Parathyroid adenoma (tissue), 2 donors: ENCODE measurements around the gene PLCB1.

Source experiments
- H2AFZ ChIP-seq: fragments of 300-600 bp; sonication (generic); one replicate; pipeline ENCODE4 v1.7.0; 2017; ENCODE audit warnings: antibody characterized with exemption, mild to moderate bottlenecking
- H3K27ac ChIP-seq: fragments of 300-600 bp; sonication (generic); one replicate; pipeline ENCODE4 v1.7.0; 2017
- H3K27me3 ChIP-seq: fragments of 300-600 bp; sonication (generic); one replicate; pipeline ENCODE4 v1.7.0; 2017; ENCODE audit warnings: low read length; ENCODE audit not compliant: control insufficient read depth, insufficient read depth
- H3K36me3 ChIP-seq: fragments of 300-600 bp; sonication (generic); one replicate; pipeline ENCODE4 v1.7.0; 2017; ENCODE audit warnings: low read length; ENCODE audit not compliant: control insufficient read depth, insufficient read depth
- H3K4me1 ChIP-seq: fragments of 300-600 bp; sonication (generic); one replicate; pipeline ENCODE4 v1.7.0; 2017; ENCODE audit warnings: control low read depth
- H3K4me2 ChIP-seq: fragments of 300-600 bp; sonication (generic); one replicate; pipeline ENCODE4 v1.7.0; 2017; ENCODE audit warnings: low read length
- H3K4me3 ChIP-seq: fragments of 300-600 bp; sonication (generic); one replicate; pipeline ENCODE4 v1.7.0; 2017; ENCODE audit warnings: low read depth, low read length
- H3K79me2 ChIP-seq: fragments of 300-600 bp; sonication (generic); one replicate; pipeline ENCODE4 v1.7.0; 2017; ENCODE audit warnings: control low read depth
- H3K9ac ChIP-seq: fragments of 300-600 bp; sonication (generic); one replicate; pipeline ENCODE4 v1.7.0; 2017; ENCODE audit warnings: mild to moderate bottlenecking
- H3K9me3 ChIP-seq: fragments of 300-600 bp; sonication (generic); one replicate; pipeline ENCODE4 v1.7.0; 2017; ENCODE audit warnings: low read length; ENCODE audit not compliant: control insufficient read depth
- CTCF ChIP-seq: fragments of 300-600 bp; sonication (generic); IDR thresholded peaks from one replicate; pipeline ENCODE4 v1.7.0; 2017; ENCODE audit warnings: antibody characterized with exemption, mild to moderate bottlenecking
- donor health status: primary hyperparathyroidism.

Gene PLCB1

GRCh38 chr20:8526610-8527009 is 394.5 kb downstream of the PLCB1 start:
- Histone ChIP-seq H3K36me3 (no peaks in the 10 kb centered on the region), H3K27ac (no peak overlapping the region), H3K27me3 (no peaks in the 10 kb centered on the region), H2AFZ (no peak overlapping the region), H3K9ac (no peak overlapping the region), H3K4me3 (no peak overlapping the region), H3K79me2 (peaks cover 10% of the 10 kb centered on the region), H3K4me1 (peaks cover 2% of the 10 kb centered on the region), H3K9me3 (no peaks in the 10 kb centered on the region), H3K4me2 (no peak overlapping the region)
- no peak for TF ChIP-seq CTCF

DNA sequence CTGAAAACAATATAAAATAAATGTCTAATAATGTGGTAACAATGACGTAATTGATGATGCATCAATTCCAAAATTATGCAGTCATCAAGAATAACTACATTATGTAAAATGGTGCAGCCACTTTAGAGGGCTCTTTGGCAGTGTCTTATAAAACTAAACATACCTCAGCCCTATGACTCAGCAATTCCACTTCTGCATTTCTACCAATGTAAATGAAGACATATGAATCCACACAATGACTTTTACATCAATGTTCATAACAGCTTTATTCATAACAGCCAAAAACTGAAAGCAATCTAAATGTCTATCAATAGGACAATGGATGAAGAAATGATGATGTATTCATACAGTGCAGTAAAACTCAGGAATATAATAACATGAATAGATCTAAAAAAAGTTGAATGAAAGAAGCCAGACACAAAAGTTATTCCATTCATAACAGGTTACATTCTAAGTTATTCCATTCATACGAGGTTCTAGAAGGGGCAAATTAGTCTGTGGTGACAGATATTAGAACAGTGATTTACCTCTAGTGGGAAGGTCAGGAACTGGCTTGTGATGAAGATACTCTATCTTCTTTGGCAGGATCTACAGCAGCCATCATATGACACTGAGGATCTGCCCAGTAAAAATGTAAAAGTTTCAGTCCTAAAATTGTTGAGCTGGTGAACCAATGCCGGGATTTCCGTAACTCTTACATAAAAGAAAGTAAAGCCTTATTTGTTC is 396.1 kb downstream of the PLCB1 start:
- TF ChIP-seq CTCF = no peak
- no peak overlapping the region for H2AFZ ChIP-seq
- peaks cover 10% of the 10 kb centered on the region for H3K79me2 ChIP-seq
- H3K27ac ChIP-seq = no peak overlapping the region
- H3K27me3 ChIP-seq = no peaks in the 10 kb centered on the region
- H3K9ac ChIP-seq = no peak overlapping the region
- peaks cover 2% of the 10 kb centered on the region for H3K4me1 ChIP-seq
- no peak overlapping the region for H3K4me2 ChIP-seq
- no peak overlapping the region for H3K4me3 ChIP-seq
- no peaks in the 10 kb centered on the region for H3K36me3 ChIP-seq
- H3K9me3 ChIP-seq = no peaks in the 10 kb centered on the region

- Histone ChIP-seq H3K27ac (no peak overlapping the region), H3K9me3 (no peaks in the 10 kb centered on the region), H3K4me1 (no peaks in the 10 kb centered on the region), H3K9ac (no peak overlapping the region), H3K36me3 (no peaks in the 10 kb centered on the region), H3K79me2 (peaks cover 6% of the 10 kb centered on the region), H3K27me3 (no peaks in the 10 kb centered on the region), H2AFZ (no peak overlapping the region), H3K4me2 (no peak overlapping the region), H3K4me3 (no peak overlapping the region)
- TF ChIP-seq CTCF = no peak
These were observed 398.0 kb downstream of the PLCB1 start for GRCh38 chr20:8530022-8530421.

GRCh38 chr20:8532169-8532568 is 400.1 kb downstream of the PLCB1 start:
- Histone ChIP-seq H3K27ac (no peak overlapping the region), H3K9ac (no peak overlapping the region), H2AFZ (no peak overlapping the region), H3K27me3 (no peaks in the 10 kb centered on the region), H3K4me1 (no peaks in the 10 kb centered on the region), H3K9me3 (no peaks in the 10 kb centered on the region), H3K4me2 (no peak overlapping the region), H3K36me3 (no peaks in the 10 kb centered on the region), H3K79me2 (peaks cover 6% of the 10 kb centered on the region), H3K4me3 (no peak overlapping the region)
- TF ChIP-seq CTCF = no peak
